Parathyroid adenoma (tissue), 2 donors: ENCODE measurements around the gene ENTREP1.

Source experiments
- H2AFZ ChIP-seq: fragments of 300-600 bp; sonication (generic); one replicate; pipeline ENCODE4 v1.7.0; 2017; ENCODE audit warnings: antibody characterized with exemption, mild to moderate bottlenecking
- H3K27ac ChIP-seq: fragments of 300-600 bp; sonication (generic); one replicate; pipeline ENCODE4 v1.7.0; 2017
- H3K27me3 ChIP-seq: fragments of 300-600 bp; sonication (generic); one replicate; pipeline ENCODE4 v1.7.0; 2017; ENCODE audit warnings: low read length; ENCODE audit not compliant: control insufficient read depth, insufficient read depth
- H3K36me3 ChIP-seq: fragments of 300-600 bp; sonication (generic); one replicate; pipeline ENCODE4 v1.7.0; 2017; ENCODE audit warnings: low read length; ENCODE audit not compliant: control insufficient read depth, insufficient read depth
- H3K4me1 ChIP-seq: fragments of 300-600 bp; sonication (generic); one replicate; pipeline ENCODE4 v1.7.0; 2017; ENCODE audit warnings: control low read depth
- H3K4me2 ChIP-seq: fragments of 300-600 bp; sonication (generic); one replicate; pipeline ENCODE4 v1.7.0; 2017; ENCODE audit warnings: low read length
- H3K4me3 ChIP-seq: fragments of 300-600 bp; sonication (generic); one replicate; pipeline ENCODE4 v1.7.0; 2017; ENCODE audit warnings: low read depth, low read length
- H3K79me2 ChIP-seq: fragments of 300-600 bp; sonication (generic); one replicate; pipeline ENCODE4 v1.7.0; 2017; ENCODE audit warnings: control low read depth
- H3K9ac ChIP-seq: fragments of 300-600 bp; sonication (generic); one replicate; pipeline ENCODE4 v1.7.0; 2017; ENCODE audit warnings: mild to moderate bottlenecking
- H3K9me3 ChIP-seq: fragments of 300-600 bp; sonication (generic); one replicate; pipeline ENCODE4 v1.7.0; 2017; ENCODE audit warnings: low read length; ENCODE audit not compliant: control insufficient read depth
- CTCF ChIP-seq: fragments of 300-600 bp; sonication (generic); IDR thresholded peaks from one replicate; pipeline ENCODE4 v1.7.0; 2017; ENCODE audit warnings: antibody characterized with exemption, mild to moderate bottlenecking
- donor health status: primary hyperparathyroidism.

Gene ENTREP1

DNA sequence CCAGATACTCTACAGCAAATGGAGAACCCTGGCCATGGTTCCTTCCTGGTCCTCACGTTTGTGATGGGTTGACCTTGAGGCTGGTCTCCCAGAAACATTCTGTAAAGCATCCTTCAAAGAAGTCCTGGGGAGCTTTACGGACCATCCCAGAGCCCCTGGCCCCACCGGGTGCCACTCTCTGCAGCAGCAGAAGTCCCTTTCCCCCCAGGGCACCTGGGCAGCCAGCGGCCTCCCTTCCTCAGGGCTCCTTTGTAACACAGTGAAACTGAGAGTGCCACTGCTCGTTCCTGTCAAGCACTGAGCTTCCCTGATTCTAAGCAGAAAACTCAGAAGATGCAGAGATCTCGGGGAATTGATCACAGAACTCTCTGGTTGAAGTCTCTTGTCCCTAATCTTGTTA lies 104.3 kb downstream of the ENTREP1 start:
- Histone ChIP-seq H3K4me3 (no peak overlapping the region), H3K4me1 (no peaks in the 10 kb centered on the region), H3K36me3 (no peaks in the 10 kb centered on the region), H3K79me2 (no peaks in the 10 kb centered on the region), H2AFZ (no peak overlapping the region), H3K27ac (no peak overlapping the region), H3K9me3 (no peaks in the 10 kb centered on the region), H3K9ac (no peak overlapping the region), H3K27me3 (no peaks in the 10 kb centered on the region), H3K4me2 (no peak overlapping the region)
- no peak for TF ChIP-seq CTCF

DNA sequence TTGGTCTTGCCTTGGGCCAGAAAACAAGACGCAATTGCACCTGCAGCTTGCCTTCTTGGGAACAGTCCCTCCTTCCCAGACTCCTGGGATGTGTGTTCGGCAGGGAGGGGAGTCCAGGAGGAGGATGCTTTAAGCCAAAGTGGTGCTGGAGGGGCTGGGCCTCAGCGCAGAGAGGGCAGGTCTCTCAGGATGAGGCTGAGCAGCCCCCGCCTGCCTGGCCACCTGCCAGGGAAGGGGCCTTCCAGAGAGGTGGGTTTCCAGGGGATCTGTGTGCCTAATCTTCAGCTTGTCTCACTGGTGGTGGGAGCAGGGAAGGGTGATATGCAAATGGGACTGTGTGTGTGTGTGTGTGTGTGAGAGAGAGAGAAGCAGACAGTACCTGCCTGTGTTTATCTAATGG lies 105.2 kb downstream of the ENTREP1 start:
- H3K27ac ChIP-seq = no peak overlapping the region
- H3K27me3 ChIP-seq = no peaks in the 10 kb centered on the region
- no peaks in the 10 kb centered on the region for H3K4me1 ChIP-seq
- no peak overlapping the region for H3K9ac ChIP-seq
- no peaks in the 10 kb centered on the region for H3K36me3 ChIP-seq
- H3K9me3 ChIP-seq = no peaks in the 10 kb centered on the region
- H2AFZ ChIP-seq = no peak overlapping the region
- no peak overlapping the region for H3K4me3 ChIP-seq
- TF ChIP-seq CTCF = no peak
- H3K4me2 ChIP-seq = no peak overlapping the region
- no peaks in the 10 kb centered on the region for H3K79me2 ChIP-seq

- no peaks in the 10 kb centered on the region for H3K79me2 ChIP-seq
- H3K9me3 ChIP-seq = no peaks in the 10 kb centered on the region
- H3K9ac ChIP-seq = no peak overlapping the region
These were observed 106.2 kb downstream of the ENTREP1 start for GRCh38 chr9:69431203-69431602.

DNA sequence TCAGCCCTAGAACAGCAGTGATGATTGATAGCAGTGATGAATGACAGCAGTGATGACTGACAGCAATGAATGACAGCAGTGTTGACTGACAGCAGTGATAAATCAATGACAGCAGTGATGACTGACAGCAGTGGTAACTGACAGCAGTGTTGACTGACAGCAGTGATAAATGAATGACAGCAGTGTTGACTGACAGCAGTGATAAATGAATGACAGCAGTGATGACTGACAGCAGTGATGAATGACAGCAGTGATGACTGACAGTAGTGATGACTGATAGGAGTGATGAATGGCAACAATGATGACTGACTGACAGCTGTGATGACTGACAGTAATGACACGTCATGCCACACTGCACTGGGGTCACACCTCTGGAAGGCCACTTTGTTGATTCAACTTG lies 106.8 kb downstream of the ENTREP1 start:
- Histone ChIP-seq H3K4me2 (no peak overlapping the region), H3K27ac (no peak overlapping the region), H3K36me3 (no peaks in the 10 kb centered on the region), H3K4me3 (no peak overlapping the region), H3K4me1 (no peaks in the 10 kb centered on the region), H3K27me3 (no peaks in the 10 kb centered on the region), H3K9ac (no peak overlapping the region), H2AFZ (no peak overlapping the region), H3K79me2 (no peaks in the 10 kb centered on the region), H3K9me3 (no peaks in the 10 kb centered on the region)
- TF ChIP-seq CTCF = no peak

More at GRCh38 chr9:69431203-69431602, 106.2 kb downstream of the ENTREP1 start:
- H3K27ac ChIP-seq = no peak overlapping the region
- no peaks in the 10 kb centered on the region for H3K36me3 ChIP-seq
- H2AFZ ChIP-seq = no peak overlapping the region
- H3K4me1 ChIP-seq = no peaks in the 10 kb centered on the region
- no peaks in the 10 kb centered on the region for H3K27me3 ChIP-seq
- H3K4me3 ChIP-seq = no peak overlapping the region
- TF ChIP-seq CTCF = no peak
- H3K4me2 ChIP-seq = no peak overlapping the region

DNA sequence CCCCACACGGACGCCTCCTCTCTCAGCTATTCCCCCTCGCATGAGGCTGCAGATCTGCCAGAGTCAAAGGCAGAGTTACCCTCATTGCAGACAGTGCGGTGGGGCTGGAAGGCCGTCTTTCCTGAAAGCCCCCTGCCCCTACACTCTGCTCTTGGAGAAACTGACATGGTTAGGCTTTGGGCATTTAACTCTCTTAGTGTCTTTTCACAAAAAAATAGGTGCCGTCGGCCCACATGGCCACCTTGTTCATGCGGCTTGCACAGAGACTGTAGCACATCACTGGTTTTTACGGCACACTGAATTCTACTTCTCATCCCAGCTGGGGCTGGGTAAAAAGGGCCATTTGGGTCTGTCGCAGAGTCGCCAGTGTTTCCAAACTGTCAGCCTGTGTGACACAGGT lies 107.6 kb downstream of the ENTREP1 start:
- H3K9me3 ChIP-seq = no peaks in the 10 kb centered on the region
- no peaks in the 10 kb centered on the region for H3K4me1 ChIP-seq
- H3K27me3 ChIP-seq = no peaks in the 10 kb centered on the region
- H3K79me2 ChIP-seq = no peaks in the 10 kb centered on the region
- H3K27ac ChIP-seq = no peak overlapping the region
- no peak overlapping the region for H3K4me2 ChIP-seq
- no peaks in the 10 kb centered on the region for H3K36me3 ChIP-seq
- no peak overlapping the region for H2AFZ ChIP-seq
- H3K4me3 ChIP-seq = no peak overlapping the region
- TF ChIP-seq CTCF = no peak
- no peak overlapping the region for H3K9ac ChIP-seq
